Neural cell (in vitro differentiated cells): ENCODE measurements around the gene IL23R. TPM values are rescaled to one million over a fixed set of nuclear protein-coding genes. Genes with fewer than 3 reads are reported as not detected.
A peak's percentile ranks its signal among the peaks of the same experiment; 100 is the strongest.

ENCODE experiments used
- H2AFZ ChIP-seq: fragments of 200-600, 300-800 bp; sonication (generic), shearing (Covaris generic); 2 replicates; pipeline ENCODE4 v1.6.0; 2014; ENCODE audit warnings: low read depth, mild to moderate bottlenecking, antibody characterized with exemption, low read length, moderate library complexity
- H3F3A ChIP-seq: fragments of 200-600 bp; shearing (Covaris generic); 2 replicates; pipeline ENCODE4 v1.6.1; 2016; ENCODE audit warnings: mild to moderate bottlenecking, moderate library complexity, mixed read lengths, antibody characterized with exemption, low read length; ENCODE audit not compliant: insufficient read depth, poor library complexity, severe bottlenecking
- H3K27ac ChIP-seq: fragments of 200-600, 300-800 bp; sonication (generic), shearing (Covaris generic); 2 replicates; pipeline ENCODE4 v1.5.1; 2014; ENCODE audit warnings: mild to moderate bottlenecking, low read length, moderate library complexity
- H3K27me3 ChIP-seq: fragments of 300-800, 200-600 bp; sonication (generic), shearing (Covaris generic); 2 replicates; pipeline ENCODE4 v1.6.0; 2014; ENCODE audit warnings: mild to moderate bottlenecking, low read depth, low read length, moderate library complexity; ENCODE audit not compliant: insufficient read depth
- H3K36me3 ChIP-seq: fragments of 300-800, 200-600 bp; sonication (generic), shearing (Covaris generic); 2 replicates; pipeline ENCODE4 v1.5.1; 2014; ENCODE audit warnings: mild to moderate bottlenecking, antibody characterized with exemption, low read length, moderate library complexity; ENCODE audit not compliant: insufficient read depth
- H3K4me2 ChIP-seq: fragments of 300-800, 200-600 bp; sonication (generic), shearing (Covaris generic); 2 replicates; pipeline ENCODE4 v1.6.0; 2014; ENCODE audit warnings: mild to moderate bottlenecking, low read length
- H3K4me3 ChIP-seq: fragments of 300-800, 200-600 bp; sonication (generic), shearing (Covaris generic); 2 replicates; pipeline ENCODE4 v1.5.1; 2014; ENCODE audit warnings: mild to moderate bottlenecking, low read length, moderate library complexity
- H3K79me2 ChIP-seq: fragments of 200-600 bp; shearing (Covaris generic); replicated peaks from 2 replicates; pipeline ENCODE4 v1.6.0; 2014; ENCODE audit warnings: mild to moderate bottlenecking, low read length, moderate library complexity; ENCODE audit not compliant: insufficient read depth
- H3K9ac ChIP-seq: fragments of 300-800, 200-600 bp; sonication (generic), shearing (Covaris generic); 2 replicates; pipeline ENCODE4 v1.6.1; 2016; ENCODE audit warnings: mild to moderate bottlenecking, low read length, mixed read lengths
- H3K9me2 ChIP-seq: fragments of 200-600 bp; shearing (Covaris generic); 2 replicates; pipeline ENCODE4 v1.6.1; 2016; ENCODE audit warnings: mild to moderate bottlenecking, low read length, mixed read lengths; ENCODE audit not compliant: insufficient read depth
- H3K9me3 ChIP-seq: fragments of 200-600, 300-800 bp; sonication (generic), shearing (Covaris generic); 2 replicates; pipeline ENCODE4 v1.6.1; 2016; ENCODE audit warnings: mild to moderate bottlenecking, mixed run types, low read length, moderate library complexity, mixed read lengths
- H4K20me1 ChIP-seq: fragments of 200-600 bp; shearing (Covaris generic); 2 replicates; pipeline ENCODE4 v1.6.1; 2016; ENCODE audit warnings: mild to moderate bottlenecking, mixed run types; ENCODE audit not compliant: insufficient read depth
- CTCF ChIP-seq: fragments of 450-650 bp; IDR thresholded peaks from 2 replicates; pipeline ENCODE4 v1.5.1; 2014; ENCODE audit warnings: antibody characterized with exemption, mild to moderate bottlenecking, moderate library complexity; ENCODE audit not compliant: poor library complexity, severe bottlenecking
- EP300 ChIP-seq: fragments of 450-650 bp; conservative IDR thresholded peaks from 2 replicates; pipeline ENCODE4 v1.6.1; 2014; ENCODE audit warnings: antibody characterized with exemption, mild to moderate bottlenecking, moderate library complexity; ENCODE audit not compliant: poor library complexity, severe bottlenecking
- EZH2 ChIP-seq: fragments of 200-600, 300-800 bp; shearing (Covaris generic), sonication (generic); IDR thresholded peaks from 2 replicates; pipeline ENCODE4 v1.6.1; 2014; ENCODE audit warnings: antibody characterized with exemption, low read length, borderline replicate concordance, mild to moderate bottlenecking; ENCODE audit not compliant: insufficient read depth, poor library complexity, severe bottlenecking
- MXI1 ChIP-seq: fragments of 450-650 bp; conservative IDR thresholded peaks from 2 replicates; pipeline ENCODE4 v1.6.1; 2014; ENCODE audit warnings: antibody characterized with exemption, mild to moderate bottlenecking; ENCODE audit not compliant: poor library complexity, severe bottlenecking
- POLR2AphosphoS5 ChIP-seq: IDR thresholded peaks from 2 replicates; pipeline ENCODE4 v1.6.1; 2012
- RAD21 ChIP-seq: fragments of 450-650 bp; conservative IDR thresholded peaks from 2 replicates; pipeline ENCODE4 v1.6.1; 2014; ENCODE audit warnings: antibody characterized with exemption, mild to moderate bottlenecking, moderate library complexity
- REST ChIP-seq: IDR thresholded peaks from 2 replicates; pipeline ENCODE4 v1.6.1; 2012; ENCODE audit warnings: borderline replicate concordance
- SMC3 ChIP-seq: fragments of 450-650 bp; conservative IDR thresholded peaks from 2 replicates; pipeline ENCODE4 v1.6.1; 2014; ENCODE audit warnings: antibody characterized with exemption, mild to moderate bottlenecking, moderate library complexity; ENCODE audit not compliant: poor library complexity
- TAF1 ChIP-seq: IDR thresholded peaks from 2 replicates; pipeline ENCODE4 v1.6.1; 2012; ENCODE audit warnings: low read depth
- polyA plus RNA-seq: library from polyadenylated mRNA; depleted of rRNA; stranded (reverse); fragments of >200 nt; gene quantifications from 2 replicates; pipeline ENCODE4 v1.2.3, GENCODE V29; 2014

Gene IL23R
- polyA plus RNA-seq, 1 donor from 2014 or later, result not detected

- no peak overlapping the region for H3K4me3 ChIP-seq
- no peaks in the 10 kb centered on the region for H4K20me1 ChIP-seq
- H3F3A ChIP-seq, result no peaks in the 10 kb centered on the region
- H3K9ac ChIP-seq, result no peak overlapping the region
- H3K9me2 ChIP-seq, result no peaks in the 10 kb centered on the region
- no peak overlapping the region for H3K4me2 ChIP-seq
- no peaks in the 10 kb centered on the region for H3K36me3 ChIP-seq
- no peak overlapping the region for H3K27ac ChIP-seq
- no peaks in the 10 kb centered on the region for H3K9me3 ChIP-seq
- TF ChIP-seq REST, result no peak
- TF ChIP-seq CTCF, result peak; percentile 32
- no peaks in the 10 kb centered on the region for H3K79me2 ChIP-seq
- no peak overlapping the region for H2AFZ ChIP-seq
- H3K27me3 ChIP-seq, result no peaks in the 10 kb centered on the region
Observed at GRCh38 chr1:67261680-67262079, 95.4 kb downstream of the IL23R start.

GRCh38 chr1:67262735-67263134 lies 96.5 kb downstream of the IL23R start:
- Histone ChIP-seq H3K9me3 (no peaks in the 10 kb centered on the region), H3K9me2 (no peaks in the 10 kb centered on the region), H4K20me1 (no peaks in the 10 kb centered on the region), H3K9ac (no peak overlapping the region), H3K27ac (no peak overlapping the region), H3K4me2 (no peak overlapping the region), H2AFZ (no peak overlapping the region), H3K4me3 (no peak overlapping the region), H3K79me2 (no peaks in the 10 kb centered on the region), H3K27me3 (no peaks in the 10 kb centered on the region), H3F3A (no peaks in the 10 kb centered on the region), H3K36me3 (no peaks in the 10 kb centered on the region)
- TF ChIP-seq REST, result no peak
- no peak for TF ChIP-seq MXI1
- TF ChIP-seq EP300, result no peak
- TF ChIP-seq POLR2AphosphoS5, result no peak
- no peak for TF ChIP-seq CTCF
- TF ChIP-seq EZH2, result no peak
- no peak for TF ChIP-seq RAD21
- TF ChIP-seq TAF1, result no peak
- TF ChIP-seq SMC3, result no peak
